NB4 (cell line): ENCODE measurements around the gene ARFRP1.

Source experiments
- DNase-seq: peaks from one replicate; pipeline ENCODE4 v3.0.0; 2010; ENCODE audit warnings: low read depth
- H3K4me3 ChIP-seq: one replicate; pipeline ENCODE4 v1.5.1; 2011; ENCODE audit warnings: mild to moderate bottlenecking, low read depth, low read length, moderate library complexity
- CTCF ChIP-seq: IDR thresholded peaks from one replicate; pipeline ENCODE4 v1.5.1; 2012; ENCODE audit warnings: low read depth, low read length
- MYC ChIP-seq: IDR thresholded peaks from 2 replicates; pipeline ENCODE4 v1.6.1; 2011; ENCODE audit warnings: low read depth, low read length
- POLR2A ChIP-seq: IDR thresholded peaks from 2 replicates; pipeline ENCODE4 v1.6.1; 2011; ENCODE audit warnings: mild to moderate bottlenecking; ENCODE audit not compliant: insufficient read length; ENCODE audit errors: extremely low read depth
- TF ChIP-seq, protein P1 (sequence below): IDR thresholded peaks from 2 replicates; pipeline ENCODE4 v1.6.1; 2011; ENCODE audit warnings: low read depth, low read length

Gene ARFRP1

GRCh38 chr20:63703471-63703975, 4.3 kb downstream of the ARFRP1 start:
- DNase-seq: peak; percentile 7
- TF ChIP-seq, protein P1, sequence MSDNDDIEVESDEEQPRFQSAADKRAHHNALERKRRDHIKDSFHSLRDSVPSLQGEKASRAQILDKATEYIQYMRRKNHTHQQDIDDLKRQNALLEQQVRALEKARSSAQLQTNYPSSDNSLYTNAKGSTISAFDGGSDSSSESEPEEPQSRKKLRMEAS: no peak
- TF ChIP-seq POLR2A: no peak
- TF ChIP-seq CTCF: no peak
- TF ChIP-seq MYC: no peak
- no peak overlapping the region for H3K4me3 ChIP-seq

- TF ChIP-seq MYC (no peak), CTCF (no peak), POLR2A (no peak)
- TF ChIP-seq, protein P1: no peak
- DNase-seq: peak; percentile 9
- no peak overlapping the region for H3K4me3 ChIP-seq
These were observed 4.9 kb downstream of the ARFRP1 start for GRCh38 chr20:63702751-63703470.

DNA sequence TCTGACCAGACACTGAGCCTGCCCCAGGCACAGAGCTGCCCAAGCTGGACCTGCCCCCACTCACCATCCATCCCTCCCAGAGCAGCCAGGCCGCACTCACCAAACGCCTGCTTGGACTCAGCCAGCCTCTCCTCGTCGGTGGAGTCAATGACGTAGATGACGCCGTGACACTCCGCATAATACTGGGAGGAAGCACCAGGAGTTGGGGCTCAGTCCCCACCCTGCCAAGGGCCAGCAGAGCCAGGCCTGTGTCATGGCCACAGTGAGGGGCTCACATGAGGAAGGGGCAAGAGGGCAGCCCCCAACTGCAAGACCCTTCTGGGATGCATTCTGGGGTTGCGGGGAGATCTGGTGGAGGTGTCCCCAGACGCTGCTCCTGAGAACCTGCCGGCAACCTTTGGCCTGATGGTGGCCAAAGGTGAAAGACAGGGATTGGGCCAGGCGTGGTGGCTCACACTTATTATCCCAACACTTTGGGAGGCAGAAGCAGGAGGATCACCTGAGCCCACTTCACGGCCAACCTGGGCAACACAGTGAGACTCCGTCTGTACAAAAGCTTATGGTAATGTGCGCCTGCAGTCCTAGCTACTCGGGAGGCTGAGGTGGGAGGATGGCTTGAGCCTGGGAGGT, 5.6 kb downstream of the ARFRP1 start:
- no peak for TF ChIP-seq MYC
- TF ChIP-seq, protein P1: no peak
- TF ChIP-seq CTCF: no peak
- TF ChIP-seq POLR2A: no peak
- DNase-seq: peak; percentile 7
- no peak overlapping the region for H3K4me3 ChIP-seq

- DNase-seq: no peak
- TF ChIP-seq CTCF (no peak), POLR2A (no peak), MYC (no peak)
- TF ChIP-seq, protein P1: no peak
- no peak overlapping the region for H3K4me3 ChIP-seq
These were observed 6.3 kb downstream of the ARFRP1 start for GRCh38 chr20:63701329-63702035.

DNA sequence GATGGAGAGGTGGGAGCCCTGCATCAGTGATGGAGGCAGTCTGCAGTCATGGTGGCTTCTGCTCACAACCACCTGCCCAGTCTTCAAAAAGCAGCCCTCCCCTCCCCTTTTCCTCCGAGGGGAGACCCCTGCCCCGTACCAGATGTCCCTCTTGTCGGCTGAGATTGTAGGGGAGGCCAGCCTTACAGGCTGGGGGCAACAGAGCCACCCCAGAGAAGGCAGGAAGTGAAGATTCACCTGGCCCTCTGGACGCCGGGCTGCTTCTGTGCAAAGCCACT, 6.8 kb downstream of the ARFRP1 start:
- DNase-seq: no peak
- no peak overlapping the region for H3K4me3 ChIP-seq
- TF ChIP-seq MYC: no peak
- TF ChIP-seq POLR2A: no peak

- no peak overlapping the region for H3K4me3 ChIP-seq
- DNase-seq: no peak
- TF ChIP-seq, protein P1: no peak
- TF ChIP-seq POLR2A (peak; percentile 14), MYC (no peak), CTCF (no peak)
These were observed 7.4 kb downstream of the ARFRP1 start for GRCh38 chr20:63700199-63701050.
